Esophagus (tissue), 2 donors: ENCODE measurements around the gene MARCHF10. TPM values are rescaled to one million over a fixed set of nuclear protein-coding genes. Genes with fewer than 3 reads are reported as not detected.
"Not testable (repeated sequence)": the region's sequence is repeated elsewhere in the genome, so short reads cannot be mapped to it uniquely, and the experiment has no call there.

Source experiments
- H3K27ac ChIP-seq, 2 donors: one replicate each; pipeline ENCODE4 v1.5.1; 2013; ENCODE audit warnings: low read depth in 2 of 2, mild to moderate bottlenecking in 2 of 2, inconsistent platforms in 1 of 2, low read length in 1 of 2, moderate library complexity in 1 of 2
- H3K27me3 ChIP-seq, 2 donors: one replicate each; pipeline ENCODE4 v1.6.1; 2013; ENCODE audit warnings: low read length in 2 of 2, control low read depth in 1 of 2, mild to moderate bottlenecking in 1 of 2; ENCODE audit not compliant: insufficient read depth in 2 of 2, control insufficient read depth in 1 of 2
- H3K36me3 ChIP-seq, 2 donors: one replicate each; pipeline ENCODE4 v1.6.1; 2013; ENCODE audit warnings: low read length in 1 of 2; ENCODE audit not compliant: control insufficient read depth in 2 of 2, insufficient read depth in 2 of 2
- H3K4me1 ChIP-seq, 2 donors: one replicate each; pipeline ENCODE4 v1.6.1; 2013; ENCODE audit warnings: low read length in 1 of 2; ENCODE audit not compliant: control insufficient read depth in 2 of 2, insufficient read depth in 2 of 2
- H3K4me3 ChIP-seq, 2 donors: one replicate each; pipeline ENCODE4 v1.5.1; 2013; ENCODE audit warnings: low read length in 2 of 2, mild to moderate bottlenecking in 2 of 2, low read depth in 1 of 2, moderate library complexity in 1 of 2
- H3K9me3 ChIP-seq, 2 donors: one replicate each; pipeline ENCODE4 v1.6.1; 2013; ENCODE audit warnings: mild to moderate bottlenecking in 2 of 2, low read depth in 1 of 2, low read length in 1 of 2, moderate library complexity in 1 of 2; ENCODE audit not compliant: control insufficient read depth in 2 of 2, insufficient read depth in 1 of 2
- WGBS, 2 donors: extraction: QIAGEN DNeasy Blood & Tissue Kit; methylation state at CpG; one replicate each; pipeline ENCODE4 v1.1.7; 2013; 5-methylcytosine and 5-hydroxymethylcytosine counted together
- polyA plus RNA-seq, 2 donors: library from polyadenylated mRNA; stranded (reverse); fragments of 200-250 nt; gene quantifications; one replicate each; pipeline ENCODE4 v1.2.3, GENCODE V29; 2013
- donor health status: healthy with polysubstance abuse.
- donor health status: Bipolar disorder and iron deficiency.

The MARCHF10 gene
- polyA plus RNA-seq, 2 donors, result 0.10 to 0.14 TPM

GRCh38 chr17:62792447-62792800 lies 15.7 kb downstream of the MARCHF10 start:
- no peaks in the 10 kb centered on the region for H3K36me3 ChIP-seq
- peaks cover 0 to 2% of the 10 kb centered on the region in 2 donors for H3K9me3 ChIP-seq
- WGBS, 2 donors, result 97 to 100% methylated on average over 1 of the region's 1 CpG
- no peak overlapping the region for H3K4me3 ChIP-seq
- H3K27me3 ChIP-seq, result no peaks in the 10 kb centered on the region
- H3K4me1 ChIP-seq, result no peaks in the 10 kb centered on the region
- H3K27ac ChIP-seq, result no peak overlapping the region

GRCh38 chr17:62791767-62792446 lies 16.2 kb downstream of the MARCHF10 start:
- H3K4me1 ChIP-seq, result no peaks in the 10 kb centered on the region
- WGBS, 2 donors, result 72 to 83% methylated on average over 12 of the region's 12 CpGs

GRCh38 chr17:62791235-62791734 lies 16.8 kb downstream of the MARCHF10 start:
- no peaks in the 10 kb centered on the region for H3K4me1 ChIP-seq
- 52 to 59% methylated on average over 6 of the region's 6 CpGs for WGBS, 2 donors
- peaks cover 0 to 2% of the 10 kb centered on the region in 2 donors for H3K9me3 ChIP-seq
- H3K27ac ChIP-seq, result no peak overlapping the region
- H3K27me3 ChIP-seq, result no peaks in the 10 kb centered on the region
- H3K36me3 ChIP-seq, result no peaks in the 10 kb centered on the region
- H3K4me3 ChIP-seq, result no peak overlapping the region

More at GRCh38 chr17:62791767-62792446, 16.2 kb downstream of the MARCHF10 start:
- no peak overlapping the region for H3K4me3 ChIP-seq
- no peak overlapping the region for H3K27ac ChIP-seq
- no peaks in the 10 kb centered on the region for H3K36me3 ChIP-seq
- H3K9me3 ChIP-seq, result peaks cover 0 to 2% of the 10 kb centered on the region in 2 donors
- no peaks in the 10 kb centered on the region for H3K27me3 ChIP-seq

- H3K4me1 ChIP-seq, result no peaks in the 10 kb centered on the region
- H3K9me3 ChIP-seq, result peaks cover 0 to 2% of the 10 kb centered on the region in 2 donors
- no peaks in the 10 kb centered on the region for H3K36me3 ChIP-seq
- no peaks in the 10 kb centered on the region for H3K27me3 ChIP-seq
- 53 to 66% methylated on average over 7 of the region's 7 CpGs for WGBS, 2 donors
- no peak overlapping the region for H3K27ac ChIP-seq
- no peak overlapping the region for H3K4me3 ChIP-seq
Observed at GRCh38 chr17:62790564-62790986, 17.5 kb downstream of the MARCHF10 start.

- Histone ChIP-seq H3K27me3 (no peaks in the 10 kb centered on the region), H3K4me3 (no peak overlapping the region), H3K4me1 (no peaks in the 10 kb centered on the region), H3K27ac (no peak overlapping the region), H3K36me3 (no peaks in the 10 kb centered on the region), H3K9me3 (peaks cover 0 to 2% of the 10 kb centered on the region in 2 donors)
- WGBS, 2 donors, result 88 to 90% methylated on average over 2 of the region's 2 CpGs
Observed at GRCh38 chr17:62787366-62787765, 20.7 kb downstream of the MARCHF10 start.

- H3K27me3 ChIP-seq, result no peaks in the 10 kb centered on the region
- H3K9me3 ChIP-seq, result peaks cover 0 to 2% of the 10 kb centered on the region in 2 donors
- no peaks in the 10 kb centered on the region for H3K36me3 ChIP-seq
- 86 to 89% methylated on average over 2 of the region's 2 CpGs for WGBS, 2 donors
- no peak overlapping the region for H3K27ac ChIP-seq
- H3K4me1 ChIP-seq, result no peaks in the 10 kb centered on the region
- no peak overlapping the region for H3K4me3 ChIP-seq
Observed at GRCh38 chr17:62786646-62787045, 21.5 kb downstream of the MARCHF10 start.

GRCh38 chr17:62785983-62786382 lies 22.1 kb downstream of the MARCHF10 start:
- not testable (repeated sequence) for H3K27me3 ChIP-seq, H3K27ac ChIP-seq, H3K4me1 ChIP-seq, H3K4me3 ChIP-seq, H3K9me3 ChIP-seq, H3K36me3 ChIP-seq
- 83 to 97% methylated on average over 1 of the region's 1 CpG for WGBS, 2 donors

GRCh38 chr17:62782730-62783270 lies 25.3 kb downstream of the MARCHF10 start:
- H3K27ac ChIP-seq, result no peak overlapping the region
- no peaks in the 10 kb centered on the region for H3K36me3 ChIP-seq
- H3K9me3 ChIP-seq, result no peaks in the 10 kb centered on the region
- H3K27me3 ChIP-seq, result no peaks in the 10 kb centered on the region
- H3K4me3 ChIP-seq, result no peak overlapping the region
- WGBS, 2 donors, result 68 to 71% methylated on average over 1 of the region's 1 CpG
- H3K4me1 ChIP-seq, result peaks cover 0 to 7% of the 10 kb centered on the region in 2 donors

- Histone ChIP-seq H3K9me3 (no peaks in the 10 kb centered on the region), H3K36me3 (no peaks in the 10 kb centered on the region), H3K4me1 (peaks cover 0 to 7% of the 10 kb centered on the region in 2 donors), H3K4me3 (no peak overlapping the region), H3K27me3 (no peaks in the 10 kb centered on the region), H3K27ac (no peak overlapping the region)
- WGBS, 2 donors, result 50 to 57% methylated on average over 2 of the region's 2 CpGs
Observed at GRCh38 chr17:62781831-62782251, 26.3 kb downstream of the MARCHF10 start.

- peaks cover 0 to 7% of the 10 kb centered on the region in 2 donors for H3K4me1 ChIP-seq
- peak overlapping the region in 1 of 2 donors; percentile 14 for H3K27ac ChIP-seq
- no peak overlapping the region for H3K4me3 ChIP-seq
- H3K9me3 ChIP-seq, result no peaks in the 10 kb centered on the region
- 68 to 71% methylated on average over 3 of the region's 3 CpGs for WGBS, 2 donors
- no peaks in the 10 kb centered on the region for H3K27me3 ChIP-seq
- H3K36me3 ChIP-seq, result no peaks in the 10 kb centered on the region
Observed at GRCh38 chr17:62781356-62781755, 26.8 kb downstream of the MARCHF10 start.
